Activated naive CD4-positive, alpha-beta T cell treated with anti-CD3 and anti-CD28 coated beads, Interleukin-2, amount 50 U/mL, for 24 hours (primary cell): ENCODE data around the gene PLD1.

Experiments used
- H3K27ac Mint-ChIP-seq: one replicate; pipeline ENCODE4 v1.8.0; 2021; ENCODE audit warnings: mild to moderate bottlenecking, mixed read lengths
- H3K27me3 Mint-ChIP-seq: one replicate; pipeline ENCODE4 v1.8.0; 2021; ENCODE audit warnings: mixed read lengths
- H3K36me3 Mint-ChIP-seq: one replicate; pipeline ENCODE4 v1.8.0; 2021; ENCODE audit warnings: mixed read lengths
- H3K4me1 Mint-ChIP-seq: one replicate; pipeline ENCODE4 v1.8.0; 2021; ENCODE audit warnings: mixed read lengths
- H3K4me3 Mint-ChIP-seq: one replicate; pipeline ENCODE4 v1.8.0; 2021; ENCODE audit warnings: mild to moderate bottlenecking, mixed read lengths
- H3K9me3 Mint-ChIP-seq: one replicate; pipeline ENCODE4 v1.8.0; 2021; ENCODE audit warnings: mixed read lengths

Gene PLD1

GRCh38 chr3:171812811-171813210 lies 2.5 kb upstream of the PLD1 start:
- no peak overlapping the region for H3K27ac Mint-ChIP-seq
- H3K9me3 Mint-ChIP-seq, result no peaks in the 10 kb centered on the region
- H3K27me3 Mint-ChIP-seq, result peaks cover 26% of the 10 kb centered on the region
- H3K4me1 Mint-ChIP-seq, result peaks cover 18% of the 10 kb centered on the region
- H3K4me3 Mint-ChIP-seq, result no peak overlapping the region
- H3K36me3 Mint-ChIP-seq, result no peaks in the 10 kb centered on the region

DNA sequence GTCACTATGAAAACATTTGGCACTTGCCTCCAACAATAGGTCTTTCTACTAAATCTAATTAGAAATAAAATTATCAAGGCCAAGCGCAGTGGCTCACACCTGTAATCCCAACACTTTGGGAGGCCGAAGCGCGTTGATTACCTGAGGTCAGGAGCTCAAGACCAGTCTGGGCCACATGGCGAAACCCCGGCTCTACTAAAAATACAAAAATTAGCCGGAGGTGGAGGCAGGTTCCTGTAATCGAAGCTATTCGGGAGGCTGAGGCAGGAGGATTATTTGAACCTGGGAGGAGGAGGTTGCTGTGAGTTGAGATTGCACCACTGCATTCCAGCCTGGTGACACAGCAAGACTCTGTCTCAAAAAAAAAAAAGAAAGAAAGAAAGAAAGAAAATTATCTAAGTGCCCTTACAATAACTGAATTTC lies 1.6 kb upstream of the PLD1 start:
- peaks cover 30% of the 10 kb centered on the region for H3K27me3 Mint-ChIP-seq
- no peak overlapping the region for H3K4me3 Mint-ChIP-seq
- H3K36me3 Mint-ChIP-seq, result no peaks in the 10 kb centered on the region
- H3K4me1 Mint-ChIP-seq, result peaks cover 18% of the 10 kb centered on the region
- peak overlapping the region; percentile 51 for H3K27ac Mint-ChIP-seq
- H3K9me3 Mint-ChIP-seq, result no peaks in the 10 kb centered on the region

DNA sequence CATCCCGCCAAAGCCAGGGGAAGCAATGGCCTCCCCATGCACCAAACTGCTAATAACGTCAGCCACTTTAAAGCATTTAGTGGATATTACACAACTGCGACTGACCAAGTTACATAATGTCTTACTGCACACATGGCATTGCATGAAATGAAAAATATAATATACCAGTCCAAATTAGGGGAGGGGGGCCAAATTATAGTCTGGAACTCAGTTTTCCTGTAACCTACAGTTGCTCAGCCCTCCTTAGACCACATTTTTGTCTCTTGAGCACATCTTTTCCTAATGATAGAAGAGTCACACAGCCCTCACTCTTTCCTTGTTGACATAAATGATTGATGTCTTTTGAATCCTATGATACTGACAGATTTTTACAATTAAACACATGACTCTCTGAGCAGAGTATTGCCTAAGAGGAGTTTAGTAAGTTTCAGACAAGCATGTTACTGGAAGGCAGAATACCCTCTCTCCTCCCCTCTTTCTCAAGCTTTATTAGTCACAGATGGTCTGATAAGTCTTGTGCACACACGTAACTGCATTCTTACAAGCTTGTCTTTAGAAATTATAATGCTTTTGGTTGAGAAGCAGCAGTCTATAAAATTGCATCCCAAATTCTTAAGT lies 1.1 kb upstream of the PLD1 start:
- Mint-ChIP-seq H3K27ac (peak overlapping the region; percentile 51), H3K27me3 (peaks cover 30% of the 10 kb centered on the region), H3K36me3 (no peaks in the 10 kb centered on the region), H3K4me1 (peaks cover 18% of the 10 kb centered on the region), H3K4me3 (peak overlapping the region; percentile 80), H3K9me3 (no peaks in the 10 kb centered on the region)

GRCh38 chr3:171810629-171811294 lies 479 bp upstream of the PLD1 start:
- Mint-ChIP-seq H3K27ac (no peak overlapping the region), H3K27me3 (peaks cover 30% of the 10 kb centered on the region)

DNA sequence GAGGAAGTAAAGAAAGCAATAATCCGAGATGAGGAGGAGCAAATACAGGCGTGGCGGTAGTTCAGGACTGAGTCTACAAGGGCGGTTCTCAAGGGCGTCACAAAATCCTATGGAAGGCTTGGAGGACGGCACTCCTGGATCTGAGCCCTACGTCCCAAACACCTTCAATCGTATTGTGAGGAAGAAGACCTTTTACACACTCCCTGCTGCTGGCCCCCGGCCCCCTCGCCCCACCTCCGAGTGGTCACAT lies 747 bp downstream of the PLD1 start:
- H3K36me3 Mint-ChIP-seq, result no peaks in the 10 kb centered on the region
- H3K27ac Mint-ChIP-seq, result no peak overlapping the region
- H3K4me3 Mint-ChIP-seq, result peak overlapping the region; percentile 85
- peaks cover 18% of the 10 kb centered on the region for H3K4me1 Mint-ChIP-seq
- peaks cover 27% of the 10 kb centered on the region for H3K27me3 Mint-ChIP-seq
- H3K9me3 Mint-ChIP-seq, result no peaks in the 10 kb centered on the region

More at GRCh38 chr3:171810629-171811294, 479 bp upstream of the PLD1 start:
- Mint-ChIP-seq H3K4me3 (peak overlapping the region; percentile 80), H3K4me1 (peaks cover 18% of the 10 kb centered on the region), H3K9me3 (no peaks in the 10 kb centered on the region), H3K36me3 (no peaks in the 10 kb centered on the region)

GRCh38 chr3:171807806-171808205 lies 2.5 kb downstream of the PLD1 start:
- Mint-ChIP-seq H3K9me3 (no peaks in the 10 kb centered on the region), H3K4me3 (no peak overlapping the region), H3K36me3 (no peaks in the 10 kb centered on the region), H3K27me3 (peaks cover 27% of the 10 kb centered on the region), H3K27ac (no peak overlapping the region), H3K4me1 (peaks cover 18% of the 10 kb centered on the region)

DNA sequence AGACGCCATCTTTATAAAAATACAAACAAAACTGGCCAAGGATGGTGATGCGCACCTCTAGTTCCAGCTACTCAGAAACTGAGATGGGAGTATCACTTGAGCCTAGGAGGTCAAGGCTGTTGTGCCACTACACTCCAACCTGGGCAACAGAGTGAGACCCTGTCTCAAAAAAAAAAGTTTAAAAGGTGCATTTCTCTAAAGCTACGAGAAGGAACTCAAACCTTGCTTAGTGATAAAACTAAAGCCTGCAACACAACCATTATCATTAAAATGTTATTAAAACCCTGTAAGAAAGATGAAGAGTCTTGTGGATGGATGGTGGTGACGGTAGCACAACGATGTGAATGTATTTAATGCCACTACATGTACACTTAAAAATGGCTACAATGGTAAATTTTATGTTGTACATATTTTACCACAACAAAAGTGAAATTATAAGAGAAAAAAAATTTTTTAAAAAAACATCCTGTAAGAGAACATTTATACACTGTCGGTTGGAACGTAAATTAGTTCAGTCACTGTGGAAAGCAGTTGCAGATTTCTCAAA lies 3.1 kb downstream of the PLD1 start:
- Mint-ChIP-seq H3K27me3 (peaks cover 27% of the 10 kb centered on the region), H3K4me1 (peaks cover 18% of the 10 kb centered on the region), H3K9me3 (no peaks in the 10 kb centered on the region), H3K4me3 (no peak overlapping the region), H3K36me3 (no peaks in the 10 kb centered on the region), H3K27ac (no peak overlapping the region)

GRCh38 chr3:171806200-171807128 lies 3.8 kb downstream of the PLD1 start:
- Mint-ChIP-seq H3K36me3 (no peaks in the 10 kb centered on the region), H3K27me3 (peaks cover 24% of the 10 kb centered on the region), H3K27ac (no peak overlapping the region), H3K9me3 (no peaks in the 10 kb centered on the region), H3K4me3 (no peak overlapping the region), H3K4me1 (peaks cover 16% of the 10 kb centered on the region)

GRCh38 chr3:171805687-171806086 lies 4.6 kb downstream of the PLD1 start:
- Mint-ChIP-seq H3K9me3 (no peaks in the 10 kb centered on the region), H3K27me3 (peaks cover 18% of the 10 kb centered on the region), H3K27ac (no peak overlapping the region), H3K4me3 (no peak overlapping the region), H3K4me1 (peaks cover 14% of the 10 kb centered on the region), H3K36me3 (no peaks in the 10 kb centered on the region)

DNA sequence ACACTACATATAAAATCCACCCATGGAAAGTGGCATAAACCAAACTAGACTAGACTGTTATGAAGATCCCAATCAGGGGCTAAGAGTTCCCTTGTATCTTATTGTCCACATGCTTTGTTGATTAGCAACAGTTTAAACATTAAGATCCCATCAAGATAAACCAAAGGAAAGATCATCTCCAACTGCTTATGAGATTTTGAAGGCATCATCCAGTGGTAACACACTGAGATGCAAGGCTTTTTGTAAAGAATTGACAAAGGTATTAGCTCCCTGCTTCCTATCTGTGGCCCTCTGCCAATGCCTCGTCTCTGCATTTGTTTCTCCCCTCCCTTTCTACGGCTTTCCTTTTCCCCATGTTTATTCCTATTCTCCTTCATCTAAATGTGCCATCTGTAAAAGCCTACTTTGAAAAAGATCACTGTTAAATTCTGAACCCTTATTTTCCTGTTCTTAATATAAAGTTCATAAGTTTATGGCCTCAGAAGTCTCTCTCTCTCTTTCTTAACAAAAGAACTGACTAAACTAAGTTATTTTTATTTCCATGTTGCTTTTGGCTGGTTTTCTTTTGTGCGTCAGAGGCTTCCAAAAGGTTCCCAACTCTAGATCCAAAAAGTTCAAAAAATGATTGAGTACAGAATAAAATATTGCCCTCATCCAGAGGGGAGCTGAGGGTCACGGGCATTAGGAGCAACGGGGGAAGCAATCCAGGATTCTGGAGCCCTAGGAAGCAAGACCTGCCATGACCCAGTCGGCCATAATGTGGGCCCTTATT lies 5.5 kb downstream of the PLD1 start:
- Mint-ChIP-seq H3K27ac (no peak overlapping the region), H3K27me3 (peaks cover 16% of the 10 kb centered on the region), H3K4me3 (no peak overlapping the region), H3K4me1 (peaks cover 8% of the 10 kb centered on the region), H3K9me3 (no peaks in the 10 kb centered on the region), H3K36me3 (no peaks in the 10 kb centered on the region)

DNA sequence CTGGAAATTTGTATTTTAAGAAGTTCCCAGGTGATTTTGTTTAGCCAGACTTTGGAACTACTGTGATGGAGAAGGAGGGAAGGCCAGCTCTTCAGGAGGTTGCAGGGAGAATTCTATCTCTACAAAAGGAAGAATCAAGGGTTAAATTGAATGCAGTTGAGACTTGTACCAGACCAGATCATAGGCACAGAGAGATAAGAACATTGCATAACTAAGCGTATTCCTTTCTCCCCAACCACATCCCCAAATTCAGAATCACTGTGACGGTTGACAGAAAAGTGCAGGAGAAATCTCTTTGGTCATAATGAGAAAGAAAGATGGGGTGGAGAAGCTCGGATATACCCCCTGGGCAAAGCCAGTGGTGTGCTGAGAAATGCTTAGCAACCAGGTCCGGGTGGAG lies 7.2 kb downstream of the PLD1 start:
- no peaks in the 10 kb centered on the region for H3K9me3 Mint-ChIP-seq
- H3K27ac Mint-ChIP-seq, result no peak overlapping the region
- peaks cover 9% of the 10 kb centered on the region for H3K27me3 Mint-ChIP-seq
- H3K4me1 Mint-ChIP-seq, result no peaks in the 10 kb centered on the region
- H3K4me3 Mint-ChIP-seq, result no peak overlapping the region
- no peaks in the 10 kb centered on the region for H3K36me3 Mint-ChIP-seq

DNA sequence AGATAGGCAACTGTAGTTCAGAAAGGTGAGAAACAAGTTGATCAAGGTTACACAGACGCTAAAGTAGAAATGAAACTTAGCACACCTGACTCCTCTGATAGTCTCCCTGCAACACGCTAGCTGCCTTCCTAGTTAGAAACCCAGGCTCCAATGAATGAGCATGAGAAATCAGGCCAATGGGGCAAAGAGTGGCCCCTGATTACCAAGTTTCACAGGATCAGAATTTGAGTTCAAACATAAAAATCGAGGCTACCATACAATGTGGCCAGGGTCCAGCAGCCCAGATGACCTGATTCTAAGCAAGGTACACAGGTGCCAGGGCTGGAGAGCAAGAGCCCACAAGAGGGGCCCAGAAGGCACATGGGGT lies 7.7 kb downstream of the PLD1 start:
- H3K4me1 Mint-ChIP-seq, result no peaks in the 10 kb centered on the region
- H3K27ac Mint-ChIP-seq, result no peak overlapping the region
- H3K9me3 Mint-ChIP-seq, result no peaks in the 10 kb centered on the region
- H3K36me3 Mint-ChIP-seq, result no peaks in the 10 kb centered on the region
- H3K27me3 Mint-ChIP-seq, result peaks cover 7% of the 10 kb centered on the region
- no peak overlapping the region for H3K4me3 Mint-ChIP-seq

DNA sequence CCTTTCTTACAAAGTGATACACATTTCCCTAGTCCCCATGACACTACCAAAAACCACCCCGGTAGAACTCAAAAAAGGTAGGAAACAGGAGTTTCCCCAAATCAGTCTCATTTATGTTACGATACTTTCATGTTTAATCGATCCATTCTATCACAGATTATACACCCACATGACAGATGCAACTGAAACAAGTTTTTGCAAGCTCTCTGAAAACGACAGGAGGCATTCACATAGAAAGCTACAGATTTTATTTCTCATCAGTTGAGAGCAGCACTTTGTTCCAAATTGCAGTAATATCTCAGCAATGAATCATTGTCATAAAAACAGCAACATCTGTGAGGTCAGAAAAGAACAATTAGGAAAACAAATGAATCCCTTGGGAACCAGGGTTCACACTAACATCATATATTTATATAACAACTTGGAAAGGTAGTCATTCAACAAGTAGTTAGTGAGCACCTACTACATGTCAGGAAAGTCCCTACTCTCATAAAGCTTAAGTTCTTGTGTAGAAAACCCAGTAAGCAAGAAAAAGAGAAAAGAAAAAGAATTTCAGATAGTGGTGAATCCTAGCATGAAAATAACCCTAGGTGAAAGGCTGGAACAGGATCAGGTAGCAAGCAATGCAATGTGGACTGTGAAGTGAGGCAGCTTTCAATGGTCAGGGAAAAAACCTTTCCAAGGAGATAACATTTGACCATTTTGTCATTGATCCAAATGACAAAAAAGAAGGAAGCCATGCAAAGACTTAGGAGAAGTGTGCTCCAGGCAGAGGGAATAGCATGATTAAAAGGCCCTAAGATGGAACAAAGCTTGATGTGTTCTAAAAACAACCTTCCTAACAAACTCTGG lies 8.3 kb downstream of the PLD1 start:
- no peak overlapping the region for H3K4me3 Mint-ChIP-seq
- H3K4me1 Mint-ChIP-seq, result no peaks in the 10 kb centered on the region
- no peak overlapping the region for H3K27ac Mint-ChIP-seq
- no peaks in the 10 kb centered on the region for H3K36me3 Mint-ChIP-seq
- H3K27me3 Mint-ChIP-seq, result peaks cover 4% of the 10 kb centered on the region
- H3K9me3 Mint-ChIP-seq, result no peaks in the 10 kb centered on the region

GRCh38 chr3:171799501-171799900 lies 10.8 kb downstream of the PLD1 start:
- Mint-ChIP-seq H3K4me1 (no peaks in the 10 kb centered on the region), H3K27ac (no peak overlapping the region)

GRCh38 chr3:171797873-171798272 lies 12.4 kb downstream of the PLD1 start:
- Mint-ChIP-seq H3K4me3 (no peak overlapping the region), H3K4me1 (no peaks in the 10 kb centered on the region), H3K27ac (no peak overlapping the region), H3K36me3 (no peaks in the 10 kb centered on the region), H3K9me3 (no peaks in the 10 kb centered on the region), H3K27me3 (peaks cover under 1% of the 10 kb centered on the region)

More at GRCh38 chr3:171799501-171799900, 10.8 kb downstream of the PLD1 start:
- no peak overlapping the region for H3K4me3 Mint-ChIP-seq
- H3K36me3 Mint-ChIP-seq, result no peaks in the 10 kb centered on the region
- H3K9me3 Mint-ChIP-seq, result no peaks in the 10 kb centered on the region
- H3K27me3 Mint-ChIP-seq, result peaks cover 4% of the 10 kb centered on the region
